Uterus (tissue), 4 donors: Measurements from ENCODE around the gene SIVA1. TPM values are rescaled to one million over a fixed set of nuclear protein-coding genes. Genes with fewer than 3 reads are reported as not detected.

Experiments
- DNase-seq, 2 donors: peaks; one replicate each; pipeline ENCODE4 v3.0.0-alpha.2; 2019 to 2020
- H3K27ac ChIP-seq, 2 donors: fragments of 200-600 bp; sonication (generic); 1 replicate in 1 of 2; 2 replicates in 1 of 2; pipeline ENCODE4 v1.5.1; 2016 to 2018
- H3K27me3 ChIP-seq, 2 donors: fragments of 200-600 bp; sonication (generic); one replicate each; pipeline ENCODE4 v1.5.1; 2018 to 2019; ENCODE audit warnings: control low read depth in 1 of 2
- H3K36me3 ChIP-seq, 2 donors: fragments of 200-600 bp; sonication (generic); one replicate each; pipeline ENCODE4 v1.5.1; 2019; ENCODE audit warnings: control low read depth in 1 of 2
- H3K4me1 ChIP-seq, 2 donors: fragments of 200-600 bp; sonication (generic); one replicate each; pipeline ENCODE4 v1.5.1; 2018 to 2019; ENCODE audit warnings: control low read depth in 1 of 2
- H3K4me3 ChIP-seq, 2 donors: fragments of 200-600 bp; sonication (generic); 1 replicate in 1 of 2; 2 replicates in 1 of 2; pipeline ENCODE4 v1.5.1; 2018 to 2019; ENCODE audit warnings: mild to moderate bottlenecking in 1 of 2
- H3K9me3 ChIP-seq, 2 donors: fragments of 200-600 bp; sonication (generic); one replicate each; pipeline ENCODE4 v1.5.1; 2019; ENCODE audit warnings: control low read depth in 1 of 2
- POLR2A ChIP-seq, 2 donors: fragments of 450-650 bp; IDR thresholded peaks; one replicate each; pipeline ENCODE4 v1.6.1; 2016; ENCODE audit warnings: antibody characterized with exemption in 2 of 2, mild to moderate bottlenecking in 1 of 2, moderate library complexity in 1 of 2
- intact Hi-C: fragments of 100-400 bp; cut with DNase I; formaldehyde crosslinking; loops from one replicate; pipeline ENCODE4 v1.15.1; 2023; ENCODE audit warnings: low total_unique reads
- total RNA-seq, 4 donors: library from RNA; depleted of rRNA in 3 of 4; stranded (reverse); fragments of >200 nt in 3 of 4; gene quantifications; one replicate each; pipeline versions ENCODE4 v1.1.0 to v1.2.4, GENCODE V29; 2014 to 2023
- TF ChIP-seq, protein P1 (sequence below), 4 experiments: fragments of 200-600 bp in 2 of 4; fragments of 450-650 bp in 2 of 4; sonication (generic) in 2 of 4; IDR thresholded peaks; one replicate each; pipeline ENCODE4 v1.5.1; 2016 to 2019; ENCODE audit warnings: antibody characterized with exemption in 4 of 4, mild to moderate bottlenecking in 2 of 4, moderate library complexity in 1 of 4
- donor health status: DM: yes; HTN: yes; CAD: no.

Gene SIVA1
- total RNA-seq, 4 donors from 2014 or later, result 79.4 to 366 (median 239) TPM

DNA sequence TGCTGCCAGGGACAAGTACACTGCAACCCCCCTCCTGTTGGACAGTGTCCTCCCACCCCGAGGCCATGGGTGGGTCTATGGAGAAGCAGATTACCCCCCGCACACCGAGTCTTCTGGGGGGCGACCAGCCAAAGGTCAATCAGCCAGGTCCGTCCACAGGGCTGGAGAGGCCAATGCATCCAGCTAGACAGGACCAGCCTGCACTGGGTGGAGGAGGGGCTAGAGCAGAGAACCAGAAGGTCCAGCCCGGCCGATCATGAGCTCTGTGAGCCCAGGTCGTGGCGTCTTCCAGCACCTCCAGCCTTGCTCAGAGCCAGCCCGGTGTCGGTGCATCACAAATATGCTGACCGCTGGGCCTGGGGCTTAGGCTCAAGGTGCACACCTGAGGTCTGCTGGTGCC, 37.1 kb upstream of the SIVA1 start:
- TF ChIP-seq POLR2A (IDR thresholded peaks at IDR 0.05), result no peak
- TF ChIP-seq, protein P1, sequence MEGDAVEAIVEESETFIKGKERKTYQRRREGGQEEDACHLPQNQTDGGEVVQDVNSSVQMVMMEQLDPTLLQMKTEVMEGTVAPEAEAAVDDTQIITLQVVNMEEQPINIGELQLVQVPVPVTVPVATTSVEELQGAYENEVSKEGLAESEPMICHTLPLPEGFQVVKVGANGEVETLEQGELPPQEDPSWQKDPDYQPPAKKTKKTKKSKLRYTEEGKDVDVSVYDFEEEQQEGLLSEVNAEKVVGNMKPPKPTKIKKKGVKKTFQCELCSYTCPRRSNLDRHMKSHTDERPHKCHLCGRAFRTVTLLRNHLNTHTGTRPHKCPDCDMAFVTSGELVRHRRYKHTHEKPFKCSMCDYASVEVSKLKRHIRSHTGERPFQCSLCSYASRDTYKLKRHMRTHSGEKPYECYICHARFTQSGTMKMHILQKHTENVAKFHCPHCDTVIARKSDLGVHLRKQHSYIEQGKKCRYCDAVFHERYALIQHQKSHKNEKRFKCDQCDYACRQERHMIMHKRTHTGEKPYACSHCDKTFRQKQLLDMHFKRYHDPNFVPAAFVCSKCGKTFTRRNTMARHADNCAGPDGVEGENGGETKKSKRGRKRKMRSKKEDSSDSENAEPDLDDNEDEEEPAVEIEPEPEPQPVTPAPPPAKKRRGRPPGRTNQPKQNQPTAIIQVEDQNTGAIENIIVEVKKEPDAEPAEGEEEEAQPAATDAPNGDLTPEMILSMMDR (IDR thresholded peaks at IDR 0.05), result no peak
- H3K4me1 ChIP-seq, result no peaks in the 10 kb centered on the region
- H3K27ac ChIP-seq, result no peak overlapping the region
- DNase-seq, result no peak
- intact Hi-C loops, result no loop called here
- no peak overlapping the region for H3K4me3 ChIP-seq
- no peaks in the 10 kb centered on the region for H3K9me3 ChIP-seq
- H3K36me3 ChIP-seq, result no peaks in the 10 kb centered on the region
- no peaks in the 10 kb centered on the region for H3K27me3 ChIP-seq

DNA sequence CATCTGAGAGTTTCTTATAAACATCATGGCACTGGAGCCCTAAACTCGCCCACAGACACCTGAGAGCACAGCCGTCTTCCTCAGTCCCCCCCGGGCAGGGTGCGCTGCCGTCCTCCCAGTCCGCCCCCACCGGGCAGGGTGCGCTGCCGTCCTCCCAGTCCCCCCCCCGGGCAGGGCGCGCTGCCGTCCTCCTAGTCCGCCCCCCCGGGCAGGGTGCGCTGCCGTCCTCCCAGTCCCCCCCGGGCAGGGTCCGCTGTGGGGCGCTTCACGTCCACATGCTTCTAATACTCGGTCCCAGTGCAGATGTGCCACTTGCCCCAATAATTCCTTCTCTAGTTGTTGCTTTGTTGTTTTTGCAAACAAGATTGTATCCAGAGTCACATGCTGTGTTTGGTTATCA, 35.8 kb upstream of the SIVA1 start:
- intact Hi-C loops, result no loop called here
- Histone ChIP-seq H3K4me1 (peaks cover 0 to 4% of the 10 kb centered on the region in 2 donors), H3K27me3 (no peaks in the 10 kb centered on the region), H3K4me3 (no peak overlapping the region), H3K36me3 (no peaks in the 10 kb centered on the region), H3K9me3 (no peaks in the 10 kb centered on the region), H3K27ac (no peak overlapping the region)
- no peak for DNase-seq
- TF ChIP-seq, protein P1 (IDR thresholded peaks at IDR 0.05), result no peak
- TF ChIP-seq POLR2A (IDR thresholded peaks at IDR 0.05), result no peak

DNA sequence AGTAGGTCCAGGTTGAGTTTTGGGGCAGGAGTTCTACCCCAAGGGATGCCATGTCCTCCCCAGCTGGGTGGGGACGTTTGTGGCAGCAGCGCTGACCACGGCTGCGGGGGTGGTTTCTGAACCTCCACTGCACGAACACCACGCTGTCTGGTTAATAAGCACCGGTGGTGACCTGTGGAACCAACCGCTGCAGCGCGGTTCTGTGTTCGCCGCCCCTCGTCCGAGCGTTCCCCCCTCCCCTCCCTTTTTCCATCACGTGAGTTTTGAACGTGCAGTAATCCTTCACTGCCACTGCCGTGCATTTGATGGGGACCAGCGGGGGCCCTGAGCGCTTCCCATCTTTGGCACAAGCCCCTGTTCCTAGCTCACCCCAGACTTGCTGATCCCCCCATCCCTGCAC, 35.3 kb upstream of the SIVA1 start:
- Histone ChIP-seq H3K4me1 (peaks cover 0 to 5% of the 10 kb centered on the region in 2 donors), H3K36me3 (no peaks in the 10 kb centered on the region), H3K9me3 (no peaks in the 10 kb centered on the region), H3K27me3 (no peaks in the 10 kb centered on the region), H3K27ac (no peak overlapping the region), H3K4me3 (no peak overlapping the region)
- intact Hi-C loops, result no loop called here
- TF ChIP-seq, protein P1 (IDR thresholded peaks at IDR 0.05), result no peak
- TF ChIP-seq POLR2A (IDR thresholded peaks at IDR 0.05), result no peak
- no peak for DNase-seq

DNA sequence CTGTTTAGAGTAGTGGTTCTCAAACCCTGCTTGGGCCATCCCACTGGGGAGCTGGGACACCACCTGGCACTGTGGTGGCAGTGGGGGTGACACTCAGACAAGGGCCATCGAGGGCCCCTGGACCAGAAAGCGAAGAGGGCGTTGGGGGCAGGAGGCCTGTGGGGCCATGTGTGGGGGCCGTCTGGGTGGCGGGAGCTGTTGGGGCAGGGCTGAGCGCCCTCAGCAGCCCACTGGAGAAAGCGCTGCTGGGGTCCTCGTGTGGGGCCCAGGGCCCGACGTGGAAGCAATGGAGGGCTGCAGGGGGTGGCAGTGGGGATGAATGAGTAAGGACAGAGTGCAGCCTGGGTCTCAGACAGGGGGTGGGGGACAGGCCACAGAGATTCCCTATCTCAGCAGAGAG, 34.8 kb upstream of the SIVA1 start:
- no peaks in the 10 kb centered on the region for H3K36me3 ChIP-seq
- no peak overlapping the region for H3K27ac ChIP-seq
- H3K27me3 ChIP-seq, result no peaks in the 10 kb centered on the region
- TF ChIP-seq POLR2A (IDR thresholded peaks at IDR 0.05), result no peak
- TF ChIP-seq, protein P1 (IDR thresholded peaks at IDR 0.05), result no peak
- intact Hi-C loops, result no loop called here
- peaks cover 0 to 5% of the 10 kb centered on the region in 2 donors for H3K4me1 ChIP-seq
- no peak for DNase-seq
- H3K4me3 ChIP-seq, result no peak overlapping the region
- no peaks in the 10 kb centered on the region for H3K9me3 ChIP-seq

DNA sequence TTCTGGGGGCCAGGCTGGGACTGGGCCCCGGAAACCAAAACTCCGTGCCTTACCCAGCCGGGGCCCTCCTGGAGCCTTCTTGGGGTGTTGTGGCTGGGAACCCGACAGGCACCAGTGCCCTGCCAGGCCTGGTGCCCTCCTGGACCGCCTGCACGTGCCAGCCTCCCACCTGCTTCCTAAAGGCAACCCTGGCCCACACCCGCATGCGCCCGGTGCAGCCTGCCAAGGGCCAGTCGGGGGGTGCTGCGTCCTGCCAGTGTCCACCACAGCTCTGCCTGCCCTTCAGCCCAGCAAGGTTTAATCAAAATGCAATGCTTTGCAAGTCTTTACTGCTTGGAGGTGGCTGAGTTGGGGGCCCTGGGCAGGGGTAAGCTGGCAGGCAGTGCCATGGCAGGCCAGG, 34.1 kb upstream of the SIVA1 start:
- Histone ChIP-seq H3K27ac (no peak overlapping the region), H3K4me3 (no peak overlapping the region), H3K4me1 (peaks cover 0 to 12% of the 10 kb centered on the region in 2 donors), H3K9me3 (no peaks in the 10 kb centered on the region), H3K27me3 (no peaks in the 10 kb centered on the region), H3K36me3 (no peaks in the 10 kb centered on the region)
- DNase-seq, result no peak
- intact Hi-C loops, result no loop called here
- no peak for TF ChIP-seq POLR2A (IDR thresholded peaks at IDR 0.05)
- TF ChIP-seq, protein P1 (IDR thresholded peaks at IDR 0.05), result no peak
